ENCODE data around the gene DMXL1. TPM values are rescaled to one million over a fixed set of nuclear protein-coding genes. Genes with fewer than 3 reads are reported as not detected.
A peak's percentile ranks its signal among the peaks of the same experiment; 100 is the strongest.

DMXL1 gene
- total RNA-seq, 1 experiment from 2014 or later = 30.0 TPM

DNA sequence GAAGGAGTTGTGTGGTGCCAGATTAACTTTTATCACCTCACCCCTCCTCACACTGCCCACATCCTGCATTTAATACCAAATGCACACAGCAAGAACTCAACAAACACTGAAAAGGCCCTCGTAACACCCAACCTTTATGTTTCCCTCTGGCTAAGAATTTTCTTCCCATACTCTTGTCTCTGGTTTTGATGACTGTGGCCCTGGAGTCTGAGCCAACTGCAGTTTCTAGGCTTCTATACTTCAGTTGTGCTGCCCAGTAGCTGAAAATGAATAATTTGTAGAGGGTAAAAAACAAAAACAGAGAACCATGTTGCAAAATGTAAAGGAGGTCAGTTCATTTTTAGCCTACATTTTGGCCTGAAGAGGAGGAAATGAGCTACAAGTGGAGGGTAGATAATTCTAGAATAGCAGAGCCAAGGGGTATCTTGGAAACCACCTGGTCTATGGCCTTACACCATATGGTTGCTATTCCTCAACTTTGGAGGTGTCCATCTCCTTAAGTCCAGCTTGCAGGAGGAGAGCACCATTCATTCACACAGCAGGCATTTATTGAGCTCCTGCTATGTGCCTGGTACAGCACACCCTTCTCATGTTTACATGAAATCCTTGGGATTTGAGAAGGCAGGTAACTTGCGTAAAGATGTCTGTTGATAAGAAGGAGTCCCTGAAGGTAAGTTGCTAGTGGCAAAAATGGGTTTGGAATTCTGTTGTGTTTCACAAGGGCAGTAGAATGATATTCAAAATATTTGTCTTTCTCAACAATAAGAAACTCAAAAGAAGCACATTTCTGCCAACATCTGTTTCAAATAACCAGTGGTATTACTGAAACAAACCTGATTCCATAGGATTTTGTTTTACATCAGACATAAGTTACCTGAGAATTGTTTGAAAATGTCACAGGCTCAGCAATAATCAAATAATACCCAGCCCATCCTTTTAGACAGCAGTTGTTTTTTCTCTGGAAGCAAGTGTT lies 201.2 kb downstream of the DMXL1 start:
- Mint-ChIP-seq H3K4me3 (ENCODE audit: unreplicated experiment) (no peak overlapping the region), H3K9me3 (ENCODE audit: unreplicated experiment) (no peaks in the 10 kb centered on the region), H3K27me3 (ENCODE audit: insufficient read depth, unreplicated experiment) (no peaks in the 10 kb centered on the region), H3K27ac (ENCODE audit: unreplicated experiment) (no peak overlapping the region), H3K36me3 (ENCODE audit: insufficient read depth, unreplicated experiment) (peaks cover 17% of the 10 kb centered on the region), H3K4me1 (ENCODE audit: low read depth, unreplicated experiment) (peaks cover 28% of the 10 kb centered on the region)
- Histone ChIP-seq H3K36me3 (ENCODE audit: control insufficient read depth, insufficient read depth, low read length) (no peaks in the 10 kb centered on the region), H3K4me1 (peaks cover 26% of the 10 kb centered on the region), H3K9me3 (no peaks in the 10 kb centered on the region), H3K27me3 (replicated peaks; ENCODE audit: control insufficient read depth, insufficient read depth, low read length) (no peaks in the 10 kb centered on the region), H3K4me3 (ENCODE audit: low read depth, low read length) (no peak overlapping the region)
- no TSS peak for BruUV-seq (replicated peaks)
- ChIA-PET CTCF (no interaction called here), POLR2A (no interaction called here)
- intact Hi-C loops (cut with micrococcal nuclease; ENCODE audit: unreplicated experiment) = no loop called here
- TF ChIP-seq, protein P1, sequence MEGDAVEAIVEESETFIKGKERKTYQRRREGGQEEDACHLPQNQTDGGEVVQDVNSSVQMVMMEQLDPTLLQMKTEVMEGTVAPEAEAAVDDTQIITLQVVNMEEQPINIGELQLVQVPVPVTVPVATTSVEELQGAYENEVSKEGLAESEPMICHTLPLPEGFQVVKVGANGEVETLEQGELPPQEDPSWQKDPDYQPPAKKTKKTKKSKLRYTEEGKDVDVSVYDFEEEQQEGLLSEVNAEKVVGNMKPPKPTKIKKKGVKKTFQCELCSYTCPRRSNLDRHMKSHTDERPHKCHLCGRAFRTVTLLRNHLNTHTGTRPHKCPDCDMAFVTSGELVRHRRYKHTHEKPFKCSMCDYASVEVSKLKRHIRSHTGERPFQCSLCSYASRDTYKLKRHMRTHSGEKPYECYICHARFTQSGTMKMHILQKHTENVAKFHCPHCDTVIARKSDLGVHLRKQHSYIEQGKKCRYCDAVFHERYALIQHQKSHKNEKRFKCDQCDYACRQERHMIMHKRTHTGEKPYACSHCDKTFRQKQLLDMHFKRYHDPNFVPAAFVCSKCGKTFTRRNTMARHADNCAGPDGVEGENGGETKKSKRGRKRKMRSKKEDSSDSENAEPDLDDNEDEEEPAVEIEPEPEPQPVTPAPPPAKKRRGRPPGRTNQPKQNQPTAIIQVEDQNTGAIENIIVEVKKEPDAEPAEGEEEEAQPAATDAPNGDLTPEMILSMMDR (IDR thresholded peaks at IDR 0.05; ENCODE audit: insufficient read depth in 1 of 2, low read depth in 1 of 2, low read length in 1 of 2, severe bottlenecking in 1 of 2, unreplicated experiment in 1 of 2) = no peak
- DNase-seq = no peak

GRCh38 chr5:119273391-119273839 lies 202.5 kb downstream of the DMXL1 start:
- peaks cover 20% of the 10 kb centered on the region for H3K4me1 Mint-ChIP-seq (ENCODE audit: low read depth, unreplicated experiment)
- no peaks in the 10 kb centered on the region for H3K27me3 Mint-ChIP-seq (ENCODE audit: insufficient read depth, unreplicated experiment)
- H3K4me3 ChIP-seq (ENCODE audit: low read depth, low read length) = no peak overlapping the region
- intact Hi-C loops (cut with micrococcal nuclease; ENCODE audit: unreplicated experiment) = no loop called here
- no peaks in the 10 kb centered on the region for H3K27me3 ChIP-seq (replicated peaks; ENCODE audit: control insufficient read depth, insufficient read depth, low read length)
- TF ChIP-seq, protein P1 (IDR thresholded peaks at IDR 0.05; ENCODE audit: insufficient read depth in 1 of 2, low read depth in 1 of 2, low read length in 1 of 2, severe bottlenecking in 1 of 2, unreplicated experiment in 1 of 2) = no peak
- H3K9me3 ChIP-seq = no peaks in the 10 kb centered on the region
- POLR2A ChIA-PET = interaction anchor here (0.9 kb wide), 1 partner anchor 29 kb away, joined by 3 read pairs; no protein-coding TSS in a partner anchor
- no peak for DNase-seq
- no peaks in the 10 kb centered on the region for H3K36me3 ChIP-seq (ENCODE audit: control insufficient read depth, insufficient read depth, low read length)
- H3K9me3 Mint-ChIP-seq (ENCODE audit: unreplicated experiment) = no peaks in the 10 kb centered on the region
- H3K4me3 Mint-ChIP-seq (ENCODE audit: unreplicated experiment) = no peak overlapping the region
- peaks cover 26% of the 10 kb centered on the region for H3K4me1 ChIP-seq
- H3K36me3 Mint-ChIP-seq (ENCODE audit: insufficient read depth, unreplicated experiment) = peaks cover 10% of the 10 kb centered on the region
- H3K27ac Mint-ChIP-seq (ENCODE audit: unreplicated experiment) = peak overlapping the region; percentile 85
- no TSS peak for BruUV-seq (replicated peaks)
- CTCF ChIA-PET = no interaction called here

DNA sequence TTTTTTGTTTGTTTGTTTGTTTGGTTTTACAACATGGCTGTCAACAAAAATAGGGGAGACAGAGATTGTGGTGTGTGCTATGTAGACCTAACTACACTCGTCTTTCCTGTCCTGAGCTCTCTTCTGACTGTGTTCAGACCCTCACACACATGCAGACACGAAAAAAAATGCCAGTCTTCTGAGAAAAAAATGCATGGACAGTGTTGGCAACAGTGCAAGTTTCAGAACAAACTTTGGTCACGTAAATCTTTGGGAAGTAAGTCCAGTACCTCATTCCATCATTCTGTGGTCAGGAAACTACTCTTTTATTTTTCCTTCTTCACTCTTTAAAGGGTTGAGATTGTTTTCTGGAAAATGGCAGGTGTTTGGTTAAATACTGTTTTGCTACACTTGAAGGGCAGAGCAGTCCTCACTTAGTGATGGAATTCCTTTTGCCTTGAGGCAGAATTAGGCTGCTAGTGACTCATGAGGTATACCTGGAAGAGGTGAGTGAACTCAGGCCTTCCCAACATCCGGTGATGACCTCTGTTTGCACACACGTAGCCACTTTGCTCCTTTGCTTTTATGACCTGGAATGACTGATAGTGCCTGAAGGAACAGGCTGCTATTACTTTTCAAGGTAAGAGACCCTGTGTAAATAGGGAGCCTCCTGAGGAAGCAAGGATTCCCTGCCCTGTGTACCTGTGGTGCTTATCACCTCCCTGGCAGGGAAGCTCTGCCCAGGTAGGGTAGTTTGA lies 203.3 kb downstream of the DMXL1 start:
- intact Hi-C loops (cut with micrococcal nuclease; ENCODE audit: unreplicated experiment) = loop anchor here (1.0 to 2.0 kb wide), 3 partner anchors 13 to 51 kb away; no protein-coding TSS in a partner anchor
- BruUV-seq (replicated peaks) = no TSS peak

More for the DNA sequence above, 203.3 kb downstream of the DMXL1 start:
- Mint-ChIP-seq H3K4me3 (ENCODE audit: unreplicated experiment) (peak overlapping the region; percentile 40), H3K27me3 (ENCODE audit: insufficient read depth, unreplicated experiment) (no peaks in the 10 kb centered on the region), H3K27ac (ENCODE audit: unreplicated experiment) (peak overlapping the region; percentile 85), H3K36me3 (ENCODE audit: insufficient read depth, unreplicated experiment) (peaks cover 5% of the 10 kb centered on the region), H3K4me1 (ENCODE audit: low read depth, unreplicated experiment) (peaks cover 20% of the 10 kb centered on the region), H3K9me3 (ENCODE audit: unreplicated experiment) (no peaks in the 10 kb centered on the region)
- no peaks in the 10 kb centered on the region for H3K27me3 ChIP-seq (replicated peaks; ENCODE audit: control insufficient read depth, insufficient read depth, low read length)
- no peaks in the 10 kb centered on the region for H3K36me3 ChIP-seq (ENCODE audit: control insufficient read depth, insufficient read depth, low read length)
- CTCF ChIA-PET = no interaction called here
- peaks cover 26% of the 10 kb centered on the region for H3K4me1 ChIP-seq
- POLR2A ChIA-PET = interaction anchor here (0.8 to 0.9 kb wide), 2 partner anchors 28 to 29 kb away, joined by 3 read pairs; no protein-coding TSS in a partner anchor
- no peaks in the 10 kb centered on the region for H3K9me3 ChIP-seq
- no peak overlapping the region for H3K4me3 ChIP-seq (ENCODE audit: low read depth, low read length)
- TF ChIP-seq, protein P1 (IDR thresholded peaks at IDR 0.05; ENCODE audit: insufficient read depth in 1 of 2, low read depth in 1 of 2, low read length in 1 of 2, severe bottlenecking in 1 of 2, unreplicated experiment in 1 of 2) = no peak
- DNase-seq = peak; percentile 83 to 94
